Astrocyte (in vitro differentiated cells and primary cell): ENCODE data around the gene RPLP2. TPM values are rescaled to one million over a fixed set of nuclear protein-coding genes. Genes with fewer than 3 reads are reported as not detected.
A peak's percentile ranks its signal among the peaks of the same experiment; 100 is the strongest.

ENCODE experiments used
- DNase-seq: peaks from one replicate; pipeline ENCODE4 v3.0.0-alpha.2; 2010; ENCODE audit warnings: low read depth
- FAIRE-seq: peaks from 2 replicates; lab custom pipeline; 2011; peaks lifted over from hg19 to GRCh38; lab: Jason Lieb, UNC
- H2AFZ ChIP-seq: 2 replicates; pipeline ENCODE4 v1.6.0; 2012; ENCODE audit warnings: low read depth, low read length, inconsistent platforms
- H3K27ac ChIP-seq: 2 replicates; pipeline ENCODE4 v1.5.1; 2011; ENCODE audit warnings: low read depth, low read length, inconsistent platforms
- H3K27me3 ChIP-seq: 2 replicates; pipeline ENCODE4 v1.6.0; 2011; ENCODE audit warnings: low read length, inconsistent platforms; ENCODE audit not compliant: insufficient read depth
- H3K36me3 ChIP-seq: 2 replicates; pipeline ENCODE4 v1.5.1; 2011; ENCODE audit warnings: low read length, inconsistent platforms; ENCODE audit not compliant: insufficient read depth
- H3K4me1 ChIP-seq: 2 replicates; pipeline ENCODE4 v1.5.1; 2011; ENCODE audit warnings: low read length, inconsistent platforms; ENCODE audit not compliant: insufficient read depth
- H3K4me2 ChIP-seq: 2 replicates; pipeline ENCODE4 v1.6.0; 2012; ENCODE audit warnings: low read length, inconsistent platforms
- H3K4me3 ChIP-seq: 2 replicates; pipeline ENCODE4 v1.5.1; 2011; ENCODE audit warnings: low read depth, mild to moderate bottlenecking, low read length, inconsistent platforms; ENCODE audit not compliant: insufficient read depth
- H3K79me2 ChIP-seq: 2 replicates; pipeline ENCODE4 v1.6.0; 2012; ENCODE audit warnings: mild to moderate bottlenecking, low read length, inconsistent platforms; ENCODE audit not compliant: insufficient read depth
- H3K9ac ChIP-seq: 2 replicates; pipeline ENCODE4 v1.6.0; 2012; ENCODE audit warnings: mild to moderate bottlenecking, low read length, inconsistent platforms
- H3K9me3 ChIP-seq: 2 replicates; pipeline ENCODE4 v1.5.1; 2012; ENCODE audit warnings: low read depth, mild to moderate bottlenecking, low read length, inconsistent platforms; ENCODE audit not compliant: insufficient read depth
- H4K20me1 ChIP-seq: 2 replicates; pipeline ENCODE4 v1.6.0; 2012; ENCODE audit warnings: low read length, inconsistent platforms; ENCODE audit not compliant: insufficient read depth
- H3K27ac Mint-ChIP-seq: one replicate; pipeline ENCODE4 v1.8.0; 2021; ENCODE audit warnings: mild to moderate bottlenecking, mixed read lengths; ENCODE audit not compliant: unreplicated experiment
- H3K27me3 Mint-ChIP-seq: one replicate; pipeline ENCODE4 v1.8.0; 2021; ENCODE audit warnings: low read depth, mixed read lengths; ENCODE audit not compliant: unreplicated experiment
- H3K36me3 Mint-ChIP-seq: one replicate; pipeline ENCODE4 v1.8.0; 2021; ENCODE audit warnings: low read depth, mixed read lengths; ENCODE audit not compliant: unreplicated experiment
- H3K4me1 Mint-ChIP-seq: one replicate; pipeline ENCODE4 v1.8.0; 2021; ENCODE audit warnings: low read depth, mixed read lengths; ENCODE audit not compliant: unreplicated experiment
- H3K4me3 Mint-ChIP-seq: one replicate; pipeline ENCODE4 v1.8.0; 2021; ENCODE audit warnings: mild to moderate bottlenecking, moderate library complexity, mixed read lengths; ENCODE audit not compliant: unreplicated experiment
- H3K9me3 Mint-ChIP-seq: one replicate; pipeline ENCODE4 v1.8.0; 2021; ENCODE audit warnings: mild to moderate bottlenecking, mixed read lengths; ENCODE audit not compliant: unreplicated experiment
- CTCF ChIP-seq: IDR thresholded peaks from 2 replicates; pipeline ENCODE4 v1.5.1; 2011; ENCODE audit warnings: low read depth, mild to moderate bottlenecking, inconsistent platforms, low read length, moderate library complexity; ENCODE audit not compliant: insufficient read depth
- EZH2 ChIP-seq: IDR thresholded peaks from 2 replicates; pipeline ENCODE4 v1.6.1; 2012; ENCODE audit warnings: mild to moderate bottlenecking, low read length, inconsistent platforms; ENCODE audit not compliant: insufficient read depth
- total RNA-seq: library from RNA; stranded (reverse); gene quantifications from 2 replicates; pipeline ENCODE4 v1.2.1, GENCODE V29; 2021

The RPLP2 gene
- total RNA-seq, 1 donor from 2014 or later, result 1,666 TPM

- TF ChIP-seq CTCF (no peak), EZH2 (no peak)
- DNase-seq, result no peak
- no peak for FAIRE-seq
- no peaks in the 10 kb centered on the region for H3K79me2 ChIP-seq
- H3K27ac Mint-ChIP-seq, result peak overlapping the region; percentile 58
- H4K20me1 ChIP-seq, result peaks cover 56% of the 10 kb centered on the region
- no peak overlapping the region for H2AFZ ChIP-seq
- H3K9me3 ChIP-seq, result no peaks in the 10 kb centered on the region
- peaks cover 7% of the 10 kb centered on the region for H3K4me1 ChIP-seq
- no peak overlapping the region for H3K4me2 ChIP-seq
- H3K36me3 Mint-ChIP-seq, result peaks cover 10% of the 10 kb centered on the region
- no peak overlapping the region for H3K9ac ChIP-seq
- H3K4me3 ChIP-seq, result no peak overlapping the region
- H3K4me3 Mint-ChIP-seq, result no peak overlapping the region
- no peaks in the 10 kb centered on the region for H3K27me3 Mint-ChIP-seq
- peaks cover 24% of the 10 kb centered on the region for H3K36me3 ChIP-seq
- peaks cover 9% of the 10 kb centered on the region for H3K4me1 Mint-ChIP-seq
- no peak overlapping the region for H3K27ac ChIP-seq
- no peaks in the 10 kb centered on the region for H3K27me3 ChIP-seq
- no peaks in the 10 kb centered on the region for H3K9me3 Mint-ChIP-seq
Observed at GRCh38 chr11:763549-764321, 46.0 kb upstream of the RPLP2 start.

GRCh38 chr11:764322-765024, 45.3 kb upstream of the RPLP2 start:
- Mint-ChIP-seq H3K36me3 (peaks cover 10% of the 10 kb centered on the region), H3K9me3 (no peaks in the 10 kb centered on the region), H3K4me1 (peaks cover 9% of the 10 kb centered on the region), H3K27me3 (no peaks in the 10 kb centered on the region), H3K4me3 (no peak overlapping the region), H3K27ac (no peak overlapping the region)
- no peak for DNase-seq
- no peaks in the 10 kb centered on the region for H3K79me2 ChIP-seq
- no peak overlapping the region for H3K4me2 ChIP-seq
- FAIRE-seq, result no peak
- no peak overlapping the region for H3K9ac ChIP-seq
- H3K27ac ChIP-seq, result no peak overlapping the region
- peaks cover 21% of the 10 kb centered on the region for H3K36me3 ChIP-seq
- no peaks in the 10 kb centered on the region for H3K27me3 ChIP-seq
- TF ChIP-seq CTCF (no peak), EZH2 (no peak)
- H3K9me3 ChIP-seq, result no peaks in the 10 kb centered on the region
- H4K20me1 ChIP-seq, result peaks cover 56% of the 10 kb centered on the region
- H3K4me3 ChIP-seq, result no peak overlapping the region
- no peak overlapping the region for H2AFZ ChIP-seq
- H3K4me1 ChIP-seq, result peaks cover 7% of the 10 kb centered on the region
